ENCODE data around the gene TUBAL3.

DNA sequence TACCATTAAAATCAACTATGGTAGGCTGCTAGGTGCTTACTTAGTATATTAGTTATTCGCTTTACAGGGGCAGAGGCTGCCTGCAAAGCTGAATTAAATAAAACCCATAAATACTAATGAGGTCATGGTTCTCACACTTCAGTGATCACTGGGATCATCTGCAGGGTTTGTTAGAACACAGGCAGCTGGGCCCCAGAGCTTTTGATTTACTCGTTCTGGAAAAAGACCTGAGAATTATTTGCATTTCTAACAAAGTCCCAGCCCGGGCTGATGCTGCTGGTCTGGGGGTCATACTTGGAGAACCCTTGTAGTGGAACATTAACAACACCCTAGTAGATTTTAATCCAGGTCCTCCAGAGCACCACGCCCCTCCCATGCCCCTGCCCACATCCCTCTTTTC lies 31.3 kb downstream of the TUBAL3 start:
- TF ChIP-seq, protein P1, sequence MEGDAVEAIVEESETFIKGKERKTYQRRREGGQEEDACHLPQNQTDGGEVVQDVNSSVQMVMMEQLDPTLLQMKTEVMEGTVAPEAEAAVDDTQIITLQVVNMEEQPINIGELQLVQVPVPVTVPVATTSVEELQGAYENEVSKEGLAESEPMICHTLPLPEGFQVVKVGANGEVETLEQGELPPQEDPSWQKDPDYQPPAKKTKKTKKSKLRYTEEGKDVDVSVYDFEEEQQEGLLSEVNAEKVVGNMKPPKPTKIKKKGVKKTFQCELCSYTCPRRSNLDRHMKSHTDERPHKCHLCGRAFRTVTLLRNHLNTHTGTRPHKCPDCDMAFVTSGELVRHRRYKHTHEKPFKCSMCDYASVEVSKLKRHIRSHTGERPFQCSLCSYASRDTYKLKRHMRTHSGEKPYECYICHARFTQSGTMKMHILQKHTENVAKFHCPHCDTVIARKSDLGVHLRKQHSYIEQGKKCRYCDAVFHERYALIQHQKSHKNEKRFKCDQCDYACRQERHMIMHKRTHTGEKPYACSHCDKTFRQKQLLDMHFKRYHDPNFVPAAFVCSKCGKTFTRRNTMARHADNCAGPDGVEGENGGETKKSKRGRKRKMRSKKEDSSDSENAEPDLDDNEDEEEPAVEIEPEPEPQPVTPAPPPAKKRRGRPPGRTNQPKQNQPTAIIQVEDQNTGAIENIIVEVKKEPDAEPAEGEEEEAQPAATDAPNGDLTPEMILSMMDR (IDR thresholded peaks at IDR 0.05) = no peak
- TF ChIP-seq POLR2A (IDR thresholded peaks at IDR 0.05) = no peak
